ENCODE measurements around the gene HIRIP3.
"Not testable (repeated sequence)": the region's sequence is repeated elsewhere in the genome, so short reads cannot be mapped to it uniquely, and the experiment has no call there.

HIRIP3 gene

GRCh38 chr16:30016555-30017276 is 21.3 kb upstream of the HIRIP3 start:
- no peak for DNase-seq (ENCODE audit: low read depth)

- DNase-seq (ENCODE audit: low read depth), result not testable (repeated sequence)
These were observed 20.0 kb upstream of the HIRIP3 start for GRCh38 chr16:30015450-30015849.

- not testable (repeated sequence) for DNase-seq (ENCODE audit: low read depth)
These were observed 17.2 kb upstream of the HIRIP3 start for GRCh38 chr16:30012598-30012997.

GRCh38 chr16:30011714-30012504 is 16.5 kb upstream of the HIRIP3 start:
- DNase-seq (ENCODE audit: low read depth), result no peak

DNA sequence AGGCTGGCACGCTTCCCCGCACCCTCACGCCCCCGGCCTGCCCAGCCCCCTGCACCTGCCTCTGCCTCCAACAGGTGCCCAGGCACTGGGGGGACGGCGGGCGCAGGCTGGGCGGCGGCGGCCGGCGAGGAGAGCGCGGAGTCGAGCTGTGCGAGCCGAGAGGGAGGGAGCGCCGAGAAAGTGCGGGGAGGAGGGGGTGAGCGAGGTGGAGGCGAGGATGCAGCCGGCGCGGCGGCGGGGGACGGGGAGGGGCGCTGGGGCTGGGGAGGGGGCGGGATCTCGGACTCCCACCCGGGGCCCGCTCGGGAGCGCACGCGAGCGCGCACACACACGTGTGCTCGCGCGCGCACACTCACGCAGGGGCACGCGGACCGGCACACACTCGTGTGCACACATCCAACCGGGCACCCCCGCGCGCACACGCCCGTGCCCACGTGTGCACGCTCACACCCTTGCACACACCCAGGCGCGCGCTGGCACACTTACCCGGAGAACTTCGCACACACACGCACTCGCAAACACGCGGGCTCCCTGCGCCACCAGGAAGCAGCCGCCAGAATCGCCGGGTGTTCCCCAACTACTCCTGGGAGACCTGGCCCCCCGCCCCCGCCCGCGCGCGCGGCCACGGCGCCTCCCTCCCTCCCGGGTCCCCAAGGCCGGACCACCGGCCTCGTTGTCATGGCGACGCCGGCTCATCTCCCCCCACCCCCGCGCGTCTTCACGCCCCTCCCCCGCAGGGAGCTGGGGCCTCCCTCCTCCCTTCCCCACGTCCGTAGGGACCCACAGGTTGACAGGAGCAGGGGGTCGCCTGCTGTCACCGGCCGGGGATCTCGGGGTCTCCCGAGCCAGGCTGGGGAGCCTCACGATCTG is 15.7 kb upstream of the HIRIP3 start, which contains the start of gene DOC2A:
DOC2A (minus strand) TSS at position 184 of the 870 bp plus-strand sequence. CDS start 805 bp downstream, outside the sequence.
- DNase-seq (ENCODE audit: low read depth), result no peak

DNA sequence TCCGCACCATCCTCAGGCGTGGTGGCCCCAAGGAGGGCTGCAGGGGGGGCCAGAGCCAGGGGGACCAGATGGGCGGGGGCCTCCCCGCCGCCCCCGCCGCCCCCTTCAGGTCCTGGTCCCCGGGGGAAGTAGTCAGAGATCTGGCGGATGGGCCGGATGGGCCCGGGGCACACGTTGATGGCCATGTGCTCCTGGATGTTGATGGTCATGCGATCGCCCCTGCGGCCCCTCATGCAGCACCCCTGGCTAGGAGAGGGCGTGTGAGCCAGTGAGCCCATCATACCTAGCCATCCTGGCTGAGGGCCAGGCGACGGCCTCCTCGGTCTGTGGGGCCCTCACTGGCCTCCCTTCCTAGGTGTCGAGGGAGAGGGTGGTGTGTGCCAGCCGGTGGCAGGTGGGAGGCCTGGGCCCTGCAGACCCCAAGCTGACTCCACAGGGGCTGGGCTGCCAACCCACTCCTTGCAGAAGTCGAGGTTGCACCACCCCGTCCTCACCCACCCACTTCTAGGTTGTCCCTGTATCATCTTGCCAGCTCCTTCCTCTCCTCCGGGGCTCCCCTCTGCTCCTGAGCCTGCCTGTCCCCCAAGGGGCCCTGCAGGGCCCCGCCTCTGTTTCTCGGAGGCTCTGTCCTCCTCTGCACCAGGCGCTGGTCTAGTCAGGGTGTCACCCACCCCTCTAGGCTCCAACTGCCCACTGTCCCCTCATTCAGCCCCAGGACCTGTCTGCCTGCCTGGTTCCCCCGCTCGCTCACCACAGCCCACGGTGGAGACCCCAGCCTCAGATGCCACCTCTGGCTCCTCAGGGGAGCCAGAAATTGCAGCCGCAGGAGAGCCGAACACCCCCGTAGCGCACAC is 14.8 kb upstream of the HIRIP3 start:
- no peak for DNase-seq (ENCODE audit: low read depth)

GRCh38 chr16:30009085-30009862 is 13.9 kb upstream of the HIRIP3 start:
- no peak for DNase-seq (ENCODE audit: low read depth)

DNA sequence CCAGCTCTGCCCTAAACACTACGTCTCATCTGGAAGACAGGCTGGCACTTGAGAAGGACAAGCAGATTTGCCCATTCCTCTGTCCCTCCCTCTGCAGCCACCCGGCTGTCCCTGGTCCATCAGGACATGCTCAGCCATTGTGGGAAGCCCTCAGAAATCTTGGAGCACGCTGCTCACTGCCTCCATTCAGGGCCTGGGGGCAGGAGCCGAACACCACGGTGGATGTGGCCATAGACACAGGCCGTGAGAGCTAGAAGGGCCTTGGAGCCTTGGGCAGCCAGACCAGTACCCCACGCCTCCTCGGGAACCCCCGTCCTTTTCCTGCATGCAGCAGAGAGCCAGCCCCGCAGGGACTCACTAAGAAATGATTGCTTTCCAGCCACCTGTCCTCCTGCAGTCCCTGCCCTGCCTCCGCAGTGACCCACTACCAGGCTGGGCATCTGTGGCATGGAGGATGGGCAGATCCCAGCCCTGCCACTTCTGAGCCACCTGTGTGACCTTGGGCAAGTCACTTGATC is 12.0 kb upstream of the HIRIP3 start:
- DNase-seq (ENCODE audit: low read depth), result no peak

- DNase-seq (ENCODE audit: low read depth), result no peak
These were observed 11.4 kb upstream of the HIRIP3 start for GRCh38 chr16:30006659-30007377.

DNA sequence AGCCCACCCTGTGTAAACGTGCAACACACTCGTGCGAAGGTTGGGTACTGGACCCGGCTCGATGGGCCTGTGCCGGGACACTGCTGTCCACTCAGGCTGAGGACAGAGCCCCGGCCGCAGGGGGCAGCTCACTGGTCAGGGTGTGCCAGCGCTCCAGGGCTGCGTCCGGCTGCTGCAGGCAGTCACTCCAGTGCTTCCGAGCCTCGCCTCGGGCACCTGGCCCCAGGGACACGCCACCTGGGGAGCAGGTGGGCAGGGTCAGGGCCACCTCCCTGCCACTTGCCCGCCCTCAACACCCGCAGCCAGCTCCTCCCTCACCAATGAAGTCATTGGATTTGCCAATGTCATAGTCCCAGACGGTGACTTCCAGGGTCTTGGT is 10.7 kb upstream of the HIRIP3 start:
- DNase-seq (ENCODE audit: low read depth), result no peak

- no peak for DNase-seq (ENCODE audit: low read depth)
These were observed 10.1 kb upstream of the HIRIP3 start for GRCh38 chr16:30005341-30006094.

DNA sequence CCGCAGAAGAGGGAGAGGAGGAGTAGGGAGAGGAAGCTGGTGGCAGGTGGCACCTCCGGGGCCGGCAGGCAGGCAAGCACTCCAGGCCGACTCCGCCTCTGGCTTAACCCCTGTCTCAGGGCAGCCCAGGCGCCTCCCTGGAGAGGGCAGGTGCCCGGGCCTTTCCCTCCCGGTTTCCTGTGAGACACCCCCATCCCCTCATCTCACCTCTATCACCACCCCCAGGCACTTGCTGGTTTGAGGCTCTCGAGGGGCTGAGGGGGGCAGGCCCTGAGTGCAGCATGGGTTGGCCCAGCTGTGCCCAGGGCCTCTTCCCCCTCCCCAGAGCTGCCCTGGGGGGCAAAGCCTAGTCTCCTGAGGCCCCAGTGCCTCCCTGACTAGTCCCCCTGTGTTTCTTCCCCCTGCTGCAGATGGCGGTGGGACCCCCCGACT is 9.4 kb upstream of the HIRIP3 start:
- DNase-seq (ENCODE audit: low read depth), result no peak

DNA sequence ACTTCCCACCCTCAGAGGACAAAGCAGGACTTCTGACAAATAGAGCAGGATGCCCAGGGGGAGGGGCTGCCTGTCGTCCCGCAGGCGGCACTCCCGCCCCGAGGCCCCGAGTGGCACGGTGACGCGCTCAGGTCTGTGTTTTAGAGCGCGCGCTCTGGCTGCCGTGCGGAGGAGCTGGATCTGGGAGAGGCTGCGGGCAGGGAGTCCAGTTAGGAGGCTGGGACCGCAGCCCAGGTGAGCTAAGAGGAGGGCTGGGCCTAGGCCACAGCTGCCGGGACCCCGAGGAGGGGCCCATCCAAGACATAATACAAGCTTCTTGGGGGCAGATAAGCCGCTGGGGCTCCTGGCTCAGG is 9.0 kb upstream of the HIRIP3 start:
- DNase-seq (ENCODE audit: low read depth), result no peak

- DNase-seq (ENCODE audit: low read depth), result no peak
These were observed 8.4 kb upstream of the HIRIP3 start for GRCh38 chr16:30003670-30004423.

GRCh38 chr16:30002614-30003346 is 7.4 kb upstream of the HIRIP3 start:
- no peak for DNase-seq (ENCODE audit: low read depth)

DNA sequence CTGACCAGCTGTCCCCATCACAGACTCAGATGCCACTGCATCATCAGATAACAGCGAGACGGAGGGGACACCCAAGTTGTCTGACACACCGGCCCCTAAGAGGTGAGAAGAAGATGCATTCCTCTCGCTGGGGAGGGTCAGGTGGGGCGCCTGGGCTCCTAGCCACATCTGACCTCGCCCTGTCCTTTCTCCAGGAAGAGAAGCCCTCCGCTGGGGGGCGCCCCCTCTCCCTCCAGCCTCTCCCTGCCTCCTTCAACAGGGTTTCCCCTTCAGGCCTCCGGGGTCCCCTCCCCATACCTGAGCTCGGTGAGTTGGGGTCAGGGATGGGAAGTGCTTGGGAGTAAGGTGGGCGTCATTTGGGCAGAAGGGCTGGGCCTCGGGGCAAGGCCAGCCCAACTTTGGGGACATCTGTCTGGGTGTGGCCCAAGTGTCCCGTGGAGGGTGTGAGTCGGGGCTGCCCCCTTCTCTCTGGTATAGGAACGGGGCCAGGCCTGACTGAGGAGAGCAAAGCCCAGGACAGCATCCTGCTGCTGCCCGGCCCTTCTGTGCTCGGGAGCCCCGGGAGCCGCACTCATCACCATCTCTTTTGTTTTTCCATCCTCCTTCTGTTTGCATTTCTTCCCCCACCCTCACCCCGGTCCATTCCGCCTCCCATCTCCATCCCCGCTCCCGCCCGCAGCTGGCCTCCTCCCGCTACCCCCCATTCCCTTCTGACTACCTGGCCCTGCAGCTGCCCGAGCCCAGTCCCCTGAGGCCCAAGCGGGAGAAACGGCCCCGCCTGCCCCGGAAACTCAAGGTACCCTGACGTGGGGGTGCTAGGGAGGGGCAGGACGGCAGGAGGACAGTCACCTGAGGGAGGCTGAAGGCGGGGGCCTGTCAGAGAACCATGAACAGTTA is 5.6 kb upstream of the HIRIP3 start:
- no peak for DNase-seq (ENCODE audit: low read depth)

GRCh38 chr16:29999605-30000004 is 4.2 kb upstream of the HIRIP3 start:
- DNase-seq (ENCODE audit: low read depth), result no peak
